Heart right ventricle (tissue), 16 donors: Measurements from ENCODE around the gene ZNF423. TPM values are rescaled to one million over a fixed set of nuclear protein-coding genes. Genes with fewer than 3 reads are reported as not detected.

Experiments used
- ATAC-seq, 8 donors: fragments of 200-7000 bp; cut with Tn5 transposase; one replicate each; pipeline ENCODE4 v1.9.1; 2020; ENCODE audit warnings: mild to moderate bottlenecking in 8 of 8, moderate library complexity in 8 of 8, moderate number of reproducible peaks in 1 of 8
- DNase-seq, 2 donors: peaks; one replicate each; pipeline ENCODE4 v3.0.0-alpha.2; 2020
- H3K27ac ChIP-seq, 10 donors: fragments of 200-600 bp; sonication (generic) in 2 of 10; one replicate each; pipeline versions ENCODE4 v1.5.0 to v1.8.0; 2020 to 2022; ENCODE audit warnings: mild to moderate bottlenecking in 3 of 10
- H3K27me3 ChIP-seq, 7 donors: fragments of 200-600 bp; one replicate each; pipeline ENCODE4 v1.8.0; 2021 to 2022; ENCODE audit warnings: mild to moderate bottlenecking in 2 of 7
- H3K36me3 ChIP-seq, 9 donors: fragments of 200-600 bp; sonication (generic) in 1 of 9; one replicate each; pipeline versions ENCODE4 v1.5.0 to v1.8.0; 2020 to 2022; ENCODE audit warnings: mild to moderate bottlenecking in 2 of 9
- H3K4me1 ChIP-seq, 9 donors: fragments of 200-600 bp; sonication (generic) in 1 of 9; one replicate each; pipeline versions ENCODE4 v1.5.0 to v1.8.0; 2020 to 2022; ENCODE audit warnings: mild to moderate bottlenecking in 4 of 9
- H3K4me3 ChIP-seq, 10 donors: fragments of 200-600 bp; sonication (generic) in 2 of 10; one replicate each; pipeline versions ENCODE4 v1.5.0 to v1.8.0; 2020 to 2022; ENCODE audit warnings: mild to moderate bottlenecking in 7 of 10, moderate library complexity in 2 of 10
- H3K9me3 ChIP-seq, 11 donors: fragments of 200-600 bp in 10 of 11; sonication (generic) in 2 of 11; one replicate each; pipeline versions ENCODE4 v1.5.0 to v1.8.0; 2013 to 2022; ENCODE audit warnings: mild to moderate bottlenecking in 2 of 11, control low read depth in 1 of 11, moderate library complexity in 1 of 11
- CTCF ChIP-seq, 9 donors: fragments of 200-600 bp; sonication (generic) in 2 of 9; IDR thresholded peaks; one replicate each; pipeline versions ENCODE4 v1.5.0 to v1.8.0; 2021 to 2022; ENCODE audit warnings: antibody characterized with exemption in 9 of 9, mild to moderate bottlenecking in 5 of 9, moderate library complexity in 1 of 9
- WGBS, 2 donors: extraction: QIAGEN DNeasy Blood & Tissue Kit; methylation state at CpG; one replicate each; pipeline ENCODE4 v1.1.7; 2013; ENCODE audit warnings: inconsistent platforms in 1 of 2; 5-methylcytosine and 5-hydroxymethylcytosine counted together
- intact Hi-C, 10 donors: fragments of 100-400 bp; cut with DNase I; formaldehyde crosslinking; loops; one replicate each; pipeline versions ENCODE4 v1.11.1 to v1.14.2; 2022
- polyA plus RNA-seq, 2 donors: library from polyadenylated mRNA; stranded (reverse); fragments of 200-250 nt; gene quantifications; one replicate each; pipeline ENCODE4 v1.2.3, GENCODE V29; 2013
- total RNA-seq, 10 donors: library from RNA; stranded (reverse); fragmentation: NEBNext Ultra II Directional in 3 of 10; extraction: Animal tissue kit (Norgen Biotek cat#: 25700) in 3 of 10; gene quantifications; one replicate each; pipeline versions ENCODE4 v1.2.1 to v1.2.4, GENCODE V29; 2021 to 2023
- donor health status: Arrhythmogenic right ventricular cardiomyopathy.
- donor health status: ischemic (EF 13 %, LVEDD 7.1; RV severe dilation, severe dysfunction).
- donor health status: healthy with polysubstance abuse.
- donor health status: DM: no; HTN: yes; CAD: no.
- donor health status: DM: no; HTN: no; CAD: no.
- donor health status: ischemic (EF 25% LVEDD 6.9; RV normal size, moderate dysfunction).
- donor health status: ischemic (EF 25% LVEDD 5.7; RV mildly dilated, moderate dysfunction).
- donor health status: healthy.
- donor health status: DM: yes; HTN: yes; CAD: no.
- donor health status: Ischemic cardiomyopathy.
- donor health status: ischemic (EF 35%, LVEDD 5.7; RV mildly dilated, moderate dysfunction).
- donor health status: nonischemic (EF 11% LVEDD 7.7; RV severe dilation, severe dysfunction).
- donor health status: DM: yes; HTN: yes; CAD: no.
- donor health status: PGD.
- donor health status: ischemic (EF 29% LVEDD 5.4; RV normal size, mild dysfunction).
- donor health status: nonischemic (EF 23%, LVEDD 6.1; RV moderate dilation, normal function).

Gene ZNF423
- total and polyA plus RNA-seq, 12 donors: 2.6 to 10.6 (median 7.0) TPM

- peaks cover 0 to 12% (median 0%) of the 10 kb centered on the region in 7 donors for H3K27me3 ChIP-seq
- DNase-seq (no peak), ATAC-seq (no peak)
- no peak overlapping the region for H3K27ac ChIP-seq
- peaks cover 0 to 23% (median 5%) of the 10 kb centered on the region in 9 donors for H3K36me3 ChIP-seq
- H3K4me1 ChIP-seq: peaks cover 0 to 18% (median 8%) of the 10 kb centered on the region in 9 donors
- intact Hi-C loops: no loop called here
- H3K4me3 ChIP-seq: no peak overlapping the region
- no peaks in the 10 kb centered on the region for H3K9me3 ChIP-seq
- WGBS, 2 donors: 95 to 100% methylated on average over 11 of the region's 11 CpGs
- no peak for TF ChIP-seq CTCF (IDR thresholded peaks at IDR 0.05)
Observed at GRCh38 chr16:49526860-49527365, 329.0 kb downstream of the ZNF423 start.

- no peak overlapping the region for H3K4me3 ChIP-seq
- TF ChIP-seq CTCF (IDR thresholded peaks at IDR 0.05): no peak
- H3K9me3 ChIP-seq: no peaks in the 10 kb centered on the region
- no peak overlapping the region for H3K27ac ChIP-seq
- intact Hi-C loops: no loop called here
- ATAC-seq (no peak), DNase-seq (no peak)
- WGBS, 2 donors: 74 to 84% methylated on average over 8 to 9 of the region's 9 CpGs
- peaks cover 0 to 18% (median 8%) of the 10 kb centered on the region in 9 donors for H3K4me1 ChIP-seq
- H3K36me3 ChIP-seq: peaks cover 0 to 36% (median 5%) of the 10 kb centered on the region in 9 donors
- H3K27me3 ChIP-seq: peaks cover 0 to 7% (median 0%) of the 10 kb centered on the region in 7 donors
Observed at GRCh38 chr16:49524947-49525315, 331.0 kb downstream of the ZNF423 start.

GRCh38 chr16:49524216-49524946, 331.5 kb downstream of the ZNF423 start:
- H3K27ac ChIP-seq: no peak overlapping the region
- peaks cover 0 to 18% (median 8%) of the 10 kb centered on the region in 9 donors for H3K4me1 ChIP-seq
- DNase-seq (no peak), ATAC-seq (peak in 2 of 8 donors; percentile 7 to 24)
- no peak overlapping the region for H3K4me3 ChIP-seq
- no peaks in the 10 kb centered on the region for H3K9me3 ChIP-seq
- intact Hi-C loops: no loop called here
- H3K27me3 ChIP-seq: peaks cover 0 to 3% (median 0%) of the 10 kb centered on the region in 7 donors
- 53% methylated on average over 14 of the region's 14 CpGs for WGBS, 2 donors
- no peak for TF ChIP-seq CTCF (IDR thresholded peaks at IDR 0.05)
- peaks cover 0 to 38% (median 5%) of the 10 kb centered on the region in 9 donors for H3K36me3 ChIP-seq

- H3K27me3 ChIP-seq: peaks cover 0 to 3% (median 0%) of the 10 kb centered on the region in 7 donors
- H3K27ac ChIP-seq: no peak overlapping the region
- no peaks in the 10 kb centered on the region for H3K9me3 ChIP-seq
- 90 to 95% methylated on average over 17 of the region's 17 CpGs for WGBS, 2 donors
- H3K36me3 ChIP-seq: peaks cover 0 to 38% (median 5%) of the 10 kb centered on the region in 9 donors
- peaks cover 0 to 12% (median 2%) of the 10 kb centered on the region in 9 donors for H3K4me1 ChIP-seq
- intact Hi-C loops: no loop called here
- TF ChIP-seq CTCF (IDR thresholded peaks at IDR 0.05): no peak
- ATAC-seq: no peak
- no peak overlapping the region for H3K4me3 ChIP-seq
- no peak for DNase-seq
Observed at GRCh38 chr16:49523435-49524159, 332.3 kb downstream of the ZNF423 start.
